ENCODE data around the gene LSM3. TPM values are rescaled to one million over a fixed set of nuclear protein-coding genes. Genes with fewer than 3 reads are reported as not detected.

The LSM3 gene
- total and polyA plus RNA-seq, 5 donors = 13.5 to 17.8 (median 16.1) TPM

DNA sequence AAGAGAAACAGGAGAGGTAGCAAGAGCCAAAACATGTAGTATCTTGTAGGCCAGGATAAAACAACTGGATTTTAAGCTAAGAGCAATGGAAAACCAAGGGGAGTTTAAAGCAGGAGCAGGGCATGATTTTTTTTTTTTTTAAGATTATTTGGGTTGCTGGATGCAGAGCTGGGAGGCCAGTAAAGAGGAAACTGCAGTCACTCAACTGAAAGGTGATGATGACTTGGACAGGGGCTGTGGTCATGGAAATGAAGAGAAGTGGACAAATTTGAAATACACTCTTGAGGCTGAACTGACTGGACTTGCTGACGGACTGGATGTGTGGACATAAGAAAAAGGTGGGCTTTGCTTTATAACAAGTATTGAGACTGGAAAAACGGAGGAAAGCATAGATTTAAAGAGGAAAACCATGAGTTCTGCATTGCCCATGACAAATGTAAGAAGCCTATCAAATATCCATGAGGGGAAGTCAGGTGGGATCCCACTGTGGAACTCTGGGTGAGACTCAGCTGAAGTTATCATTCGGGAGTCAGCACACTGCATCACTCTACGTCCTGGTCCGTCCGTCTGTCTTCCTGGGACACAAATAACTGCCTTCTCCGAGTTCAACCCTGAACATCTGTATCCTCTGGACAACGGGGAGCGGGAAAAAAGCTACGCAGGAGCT is 904 bp upstream of the LSM3 start:
- Histone ChIP-seq H3K27ac (ENCODE audit: low read length) (peak overlapping the region; percentile 96), H3K4me1 (ENCODE audit: control insufficient read depth, insufficient read depth, low read length) (peaks cover 2% of the 10 kb centered on the region), H3K9me3 (ENCODE audit: control insufficient read depth, low read length) (no peaks in the 10 kb centered on the region), H3K27me3 (ENCODE audit: control insufficient read depth, insufficient read depth) (no peaks in the 10 kb centered on the region), H3K4me3 (ENCODE audit: low read length) (peak overlapping the region; percentile 91)
- intact Hi-C loops (cut with DNase I) = loop anchor here in 3 of 4 donors (2.0 to 10.0 kb wide), 3 partner anchors 50 to 877 kb away; partner anchors contain the start of genes TMEM43 (in 2 of the 3) and CHCHD4 (in 1 of the 3)
- ATAC-seq = peak; percentile 61 to 65
- 5% methylated on average over 10 of the region's 10 CpGs for WGBS
- no peak for DNase-seq

DNA sequence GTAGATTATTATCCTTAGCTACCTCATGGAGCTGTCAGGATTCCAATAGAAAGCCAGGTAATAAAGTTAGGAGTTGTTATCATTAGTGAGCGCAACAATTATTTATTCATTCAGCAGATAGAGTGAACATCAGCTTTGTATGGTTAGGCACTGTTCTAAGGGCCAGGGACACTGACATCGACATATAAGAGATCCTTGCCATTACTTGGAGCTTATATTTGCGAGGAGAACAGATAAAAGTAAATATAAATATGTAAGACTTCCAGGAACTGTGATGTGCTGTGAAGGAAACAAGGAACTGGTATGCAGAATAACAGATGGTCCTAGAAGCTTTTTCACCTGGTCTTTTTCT is 473 bp downstream of the LSM3 start:
- 4% methylated on average over 3 of the region's 3 CpGs for WGBS
- H3K4me1 ChIP-seq (ENCODE audit: control insufficient read depth, insufficient read depth, low read length) = peaks cover 2% of the 10 kb centered on the region

DNA sequence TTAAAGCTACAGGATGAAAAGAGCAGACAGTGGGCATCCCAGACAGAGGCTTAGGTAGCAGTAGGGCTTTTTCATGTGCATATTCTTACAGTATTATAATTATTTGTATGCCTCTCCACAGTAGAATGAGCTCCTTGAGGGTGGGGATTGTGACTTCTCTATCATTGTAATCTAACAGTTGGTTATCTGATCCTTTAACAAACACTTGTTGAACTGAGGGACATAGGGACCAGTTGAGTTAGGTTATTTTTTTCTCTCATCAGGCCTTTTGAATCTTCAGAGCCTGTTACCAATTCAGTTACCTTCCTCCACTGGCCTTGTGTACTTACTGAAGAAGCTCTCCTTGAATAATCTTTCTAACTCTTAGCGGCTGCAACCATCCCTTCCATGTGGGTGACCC is 1.2 kb downstream of the LSM3 start:
- peaks cover 2% of the 10 kb centered on the region for H3K4me1 ChIP-seq (ENCODE audit: control insufficient read depth, insufficient read depth, low read length)
- no peaks in the 10 kb centered on the region for H3K9me3 ChIP-seq (ENCODE audit: control insufficient read depth, low read length)
- no peaks in the 10 kb centered on the region for H3K27me3 ChIP-seq (ENCODE audit: control insufficient read depth, insufficient read depth)
- DNase-seq (no peak), ATAC-seq (no peak)
- 98% methylated on average over 1 of the region's 1 CpG for WGBS
- no peak overlapping the region for H3K27ac ChIP-seq (ENCODE audit: low read length)
- intact Hi-C loops (cut with DNase I) = loop anchor here in 3 of 4 donors (2.0 to 10.0 kb wide), 3 partner anchors 52 to 875 kb away; partner anchors contain the start of genes TMEM43 (in 2 of the 3) and CHCHD4 (in 1 of the 3)
- peak overlapping the region; percentile 91 for H3K4me3 ChIP-seq (ENCODE audit: low read length)

More for the DNA sequence above, 473 bp downstream of the LSM3 start:
- peak overlapping the region; percentile 91 for H3K4me3 ChIP-seq (ENCODE audit: low read length)
- ATAC-seq = no peak
- no peaks in the 10 kb centered on the region for H3K9me3 ChIP-seq (ENCODE audit: control insufficient read depth, low read length)
- no peak for DNase-seq
- intact Hi-C loops (cut with DNase I) = loop anchor here in 3 of 4 donors (2.0 to 10.0 kb wide), 3 partner anchors 52 to 876 kb away; partner anchors contain the start of genes TMEM43 (in 2 of the 3) and CHCHD4 (in 1 of the 3)
- no peaks in the 10 kb centered on the region for H3K27me3 ChIP-seq (ENCODE audit: control insufficient read depth, insufficient read depth)
- H3K27ac ChIP-seq (ENCODE audit: low read length) = peak overlapping the region; percentile 83

DNA sequence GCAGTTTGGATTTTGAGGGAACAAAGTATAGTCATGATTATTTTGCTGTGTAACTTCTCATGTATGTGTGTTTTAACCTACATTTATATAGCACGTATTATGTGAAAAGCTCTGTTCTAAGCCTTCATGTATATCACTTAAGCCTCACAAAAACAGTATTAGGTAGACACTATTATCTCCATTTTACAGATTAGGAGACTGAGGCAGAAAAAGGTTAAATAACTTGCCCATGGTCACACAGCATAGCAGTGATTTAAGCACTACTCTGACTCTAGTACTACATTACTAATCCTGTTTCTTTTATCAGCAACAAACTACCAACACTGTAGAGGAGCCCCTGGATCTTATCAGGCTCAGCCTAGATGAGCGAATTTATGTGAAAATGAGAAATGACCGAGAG is 2.6 kb downstream of the LSM3 start:
- H3K27me3 ChIP-seq (ENCODE audit: control insufficient read depth, insufficient read depth) = no peaks in the 10 kb centered on the region
- intact Hi-C loops (cut with DNase I) = no loop called here
- DNase-seq = no peak
- no peaks in the 10 kb centered on the region for H3K9me3 ChIP-seq (ENCODE audit: control insufficient read depth, low read length)
- peaks cover 2% of the 10 kb centered on the region for H3K4me1 ChIP-seq (ENCODE audit: control insufficient read depth, insufficient read depth, low read length)
- no peak overlapping the region for H3K4me3 ChIP-seq (ENCODE audit: low read length)
- 96% methylated on average over 3 of the region's 3 CpGs for WGBS
- no peak for ATAC-seq
- H3K27ac ChIP-seq (ENCODE audit: low read length) = no peak overlapping the region

DNA sequence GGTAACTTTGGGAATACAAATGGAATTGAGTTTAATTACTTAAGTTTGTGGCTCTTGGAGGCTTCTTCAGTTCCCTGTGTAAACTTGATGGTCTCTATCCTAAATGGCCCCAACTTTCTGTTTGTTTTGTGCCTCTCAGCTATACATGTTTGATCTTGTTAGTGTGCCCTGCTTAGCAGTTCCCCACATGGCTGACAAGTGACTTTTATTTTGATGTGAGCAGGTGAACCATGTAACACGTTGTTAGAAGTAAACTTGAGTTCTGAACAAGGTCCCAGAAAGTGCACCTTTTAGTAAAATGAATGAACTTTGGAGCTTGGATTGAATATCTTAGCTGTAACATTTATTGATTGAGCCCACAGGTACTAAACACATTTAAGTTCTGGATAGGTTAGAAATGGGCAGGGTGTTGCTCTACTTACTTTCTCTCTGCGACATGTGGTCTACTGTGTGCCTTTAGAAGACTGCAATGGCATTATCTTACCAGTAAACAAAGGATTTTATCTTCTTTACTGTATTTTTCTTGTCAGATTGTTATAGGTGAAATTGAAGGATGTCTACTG is 4.5 kb downstream of the LSM3 start:
- Histone ChIP-seq H3K4me1 (ENCODE audit: control insufficient read depth, insufficient read depth, low read length) (no peaks in the 10 kb centered on the region), H3K4me3 (ENCODE audit: low read length) (no peak overlapping the region), H3K9me3 (ENCODE audit: control insufficient read depth, low read length) (no peaks in the 10 kb centered on the region), H3K27ac (ENCODE audit: low read length) (no peak overlapping the region), H3K27me3 (ENCODE audit: control insufficient read depth, insufficient read depth) (no peaks in the 10 kb centered on the region)
- DNase-seq (no peak), ATAC-seq (no peak)
- 64% methylated on average over 2 of the region's 2 CpGs for WGBS
- intact Hi-C loops (cut with DNase I) = no loop called here

DNA sequence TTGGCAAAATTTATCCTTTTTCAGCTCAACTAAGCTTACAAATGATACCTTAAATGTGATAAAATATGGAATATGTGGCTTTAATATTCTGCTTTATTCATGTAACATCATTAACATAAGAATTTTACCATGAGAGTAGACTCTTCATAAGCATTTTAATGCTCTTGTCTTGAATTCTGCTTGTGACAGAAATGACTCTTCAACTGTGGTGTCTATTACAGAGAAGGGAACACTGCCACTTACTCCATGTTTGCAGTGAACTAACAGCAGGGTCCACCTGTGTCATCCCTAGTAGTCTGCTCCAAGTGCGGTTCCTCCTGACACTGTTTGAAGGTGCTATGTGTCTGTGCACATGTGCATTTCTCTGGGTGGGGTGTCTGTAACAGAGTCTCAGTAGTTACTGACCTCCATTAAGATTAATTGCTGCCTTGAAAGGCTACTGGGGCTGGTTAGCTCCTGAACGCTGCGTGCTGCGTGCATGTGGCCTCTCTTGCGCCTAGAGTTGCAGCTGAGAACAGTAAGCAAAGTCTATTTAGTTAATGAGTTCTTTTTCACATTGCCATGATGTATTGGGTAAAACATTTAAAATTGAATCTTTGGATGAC is 8.3 kb downstream of the LSM3 start:
- no peaks in the 10 kb centered on the region for H3K9me3 ChIP-seq (ENCODE audit: control insufficient read depth, low read length)
- H3K4me3 ChIP-seq (ENCODE audit: low read length) = no peak overlapping the region
- ATAC-seq = no peak

DNA sequence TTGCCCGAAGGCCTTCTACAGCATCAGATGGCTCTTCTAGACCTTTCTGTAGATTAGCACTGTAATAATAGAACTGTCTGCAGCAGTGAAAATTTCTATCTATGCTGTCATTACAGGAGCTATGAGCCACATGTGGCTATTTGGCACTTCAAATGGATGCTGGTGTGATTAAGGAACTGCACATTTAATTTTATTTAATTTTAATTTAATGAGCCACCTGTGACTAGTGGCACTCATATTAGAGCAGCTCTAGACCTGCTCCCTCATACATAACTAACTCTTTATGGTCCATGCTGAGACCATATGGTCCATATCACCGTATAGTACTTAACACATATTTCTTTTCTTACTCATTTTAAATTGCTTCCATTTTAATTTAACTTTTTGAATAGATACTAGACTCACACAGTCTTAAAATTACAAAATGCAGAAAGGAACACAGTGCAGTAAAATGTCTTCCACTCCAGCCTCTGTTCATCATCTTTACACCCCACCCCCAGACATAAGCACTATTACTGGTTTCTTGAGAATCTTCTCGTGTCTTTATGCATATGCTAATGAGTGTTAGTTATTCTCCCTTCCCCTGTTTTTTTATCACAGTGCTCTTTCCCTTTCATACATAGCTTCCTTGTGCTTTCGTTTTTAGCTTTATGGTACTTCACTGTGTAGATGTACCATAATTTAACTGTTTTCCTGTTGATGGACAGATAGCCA is 9.6 kb downstream of the LSM3 start:
- WGBS = 63% methylated on average over 4 of the region's 4 CpGs
- DNase-seq (no peak), ATAC-seq (no peak)
- H3K27ac ChIP-seq (ENCODE audit: low read length) = no peak overlapping the region
- no peaks in the 10 kb centered on the region for H3K9me3 ChIP-seq (ENCODE audit: control insufficient read depth, low read length)
- intact Hi-C loops (cut with DNase I) = no loop called here
- H3K4me1 ChIP-seq (ENCODE audit: control insufficient read depth, insufficient read depth, low read length) = no peaks in the 10 kb centered on the region
- H3K4me3 ChIP-seq (ENCODE audit: low read length) = no peak overlapping the region
- H3K27me3 ChIP-seq (ENCODE audit: control insufficient read depth, insufficient read depth) = no peaks in the 10 kb centered on the region

More for the DNA sequence above, 8.3 kb downstream of the LSM3 start:
- H3K4me1 ChIP-seq (ENCODE audit: control insufficient read depth, insufficient read depth, low read length) = no peaks in the 10 kb centered on the region
- no peak overlapping the region for H3K27ac ChIP-seq (ENCODE audit: low read length)
- H3K27me3 ChIP-seq (ENCODE audit: control insufficient read depth, insufficient read depth) = no peaks in the 10 kb centered on the region
- 96% methylated on average over 5 of the region's 5 CpGs for WGBS
- no peak for DNase-seq
- intact Hi-C loops (cut with DNase I) = no loop called here

DNA sequence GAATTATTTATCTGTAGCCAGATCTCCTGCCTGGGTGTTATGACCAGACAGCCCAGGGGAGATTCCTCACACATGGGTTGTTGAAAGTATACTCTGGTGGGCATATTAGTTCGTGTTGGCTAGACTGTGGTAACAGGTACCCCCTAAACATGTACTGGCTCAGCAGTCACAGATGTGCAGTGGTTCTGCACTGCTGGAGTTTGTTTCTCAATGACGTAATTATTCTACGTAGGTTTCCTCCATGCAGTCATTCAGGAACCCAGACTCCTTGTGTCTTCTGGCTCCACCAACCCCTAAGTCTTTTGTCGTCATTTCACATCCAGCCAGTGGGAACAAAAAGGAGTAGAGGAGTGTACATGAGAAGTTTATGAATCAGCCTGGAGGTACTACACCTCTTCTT is 16.2 kb downstream of the LSM3 start:
- H3K27ac ChIP-seq (ENCODE audit: low read length) = no peak overlapping the region
- H3K4me3 ChIP-seq (ENCODE audit: low read length) = no peak overlapping the region
- ATAC-seq (no peak), DNase-seq (no peak)
- H3K9me3 ChIP-seq (ENCODE audit: control insufficient read depth, low read length) = no peaks in the 10 kb centered on the region
- intact Hi-C loops (cut with DNase I) = no loop called here
- H3K27me3 ChIP-seq (ENCODE audit: control insufficient read depth, insufficient read depth) = no peaks in the 10 kb centered on the region
- H3K4me1 ChIP-seq (ENCODE audit: control insufficient read depth, insufficient read depth, low read length) = no peaks in the 10 kb centered on the region
- WGBS = 92% methylated on average over 4 of the region's 4 CpGs

DNA sequence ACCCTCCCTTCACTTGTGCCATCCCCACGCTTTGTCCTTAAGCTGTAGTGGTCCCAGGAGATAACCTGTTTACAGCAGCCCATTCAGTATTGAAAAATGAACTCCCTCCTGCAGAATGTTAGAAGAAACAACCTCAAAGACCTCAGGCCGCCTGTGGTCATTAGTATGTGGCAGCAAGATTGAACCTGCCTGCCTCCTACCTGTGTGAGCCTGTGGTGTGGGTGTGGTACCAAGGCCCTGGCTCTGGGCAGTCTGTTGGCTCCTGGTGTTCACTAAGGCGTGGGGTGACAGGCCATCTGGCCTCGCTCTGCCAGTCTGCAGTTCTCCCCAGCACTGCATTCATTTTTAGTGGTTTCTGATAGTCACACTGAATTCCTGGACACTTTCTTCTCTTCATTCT is 21.0 kb downstream of the LSM3 start:
- DNase-seq (no peak), ATAC-seq (no peak)
- no peak overlapping the region for H3K4me3 ChIP-seq (ENCODE audit: low read length)
- peaks cover 12% of the 10 kb centered on the region for H3K4me1 ChIP-seq (ENCODE audit: control insufficient read depth, insufficient read depth, low read length)
- no peak overlapping the region for H3K27ac ChIP-seq (ENCODE audit: low read length)
- no peaks in the 10 kb centered on the region for H3K27me3 ChIP-seq (ENCODE audit: control insufficient read depth, insufficient read depth)
- H3K9me3 ChIP-seq (ENCODE audit: control insufficient read depth, low read length) = no peaks in the 10 kb centered on the region
- intact Hi-C loops (cut with DNase I) = loop anchor here in 3 of 4 donors (5.0 kb wide), 1 partner anchor 268 kb away; no protein-coding TSS in a partner anchor
- 82% methylated on average over 4 of the region's 4 CpGs for WGBS

DNA sequence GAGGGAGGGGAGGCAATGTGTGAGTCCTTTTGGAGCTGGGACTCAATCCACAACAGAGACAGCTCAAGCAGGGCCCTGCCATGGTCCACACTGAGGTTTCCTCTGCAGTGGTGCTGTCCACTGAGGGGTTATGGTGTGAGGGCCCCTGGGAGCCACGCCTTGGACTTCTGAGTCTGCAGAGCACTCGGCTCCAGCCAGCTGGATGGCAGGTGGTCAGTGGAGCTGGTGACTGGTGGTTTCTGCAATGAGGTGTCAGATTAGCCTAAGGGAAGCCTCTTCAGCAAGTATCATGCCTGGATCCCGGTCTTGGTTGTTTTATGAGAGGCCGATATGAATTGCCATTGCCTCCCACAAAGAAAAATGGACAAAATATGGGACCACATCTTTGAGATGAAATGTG is 21.7 kb downstream of the LSM3 start:
- no peak for DNase-seq
- ATAC-seq = no peak
- Histone ChIP-seq H3K4me1 (ENCODE audit: control insufficient read depth, insufficient read depth, low read length) (peaks cover 12% of the 10 kb centered on the region), H3K4me3 (ENCODE audit: low read length) (no peak overlapping the region), H3K27ac (ENCODE audit: low read length) (no peak overlapping the region), H3K27me3 (ENCODE audit: control insufficient read depth, insufficient read depth) (no peaks in the 10 kb centered on the region), H3K9me3 (ENCODE audit: control insufficient read depth, low read length) (no peaks in the 10 kb centered on the region)
- 74% methylated on average over 4 of the region's 4 CpGs for WGBS
- intact Hi-C loops (cut with DNase I) = loop anchor here in 3 of 4 donors (5.0 kb wide), 1 partner anchor 267 kb away; no protein-coding TSS in a partner anchor

Data from right cardiac atrium (tissue), 5 donors.